GM19397 (cell line): ENCODE measurements around the gene CD226.
A peak's percentile ranks its signal among the peaks of the same experiment; 100 is the strongest.
"Not testable (repeated sequence)": the region's sequence is repeated elsewhere in the genome, so short reads cannot be mapped to it uniquely, and the experiment has no call there.

Experiments
- ATAC-seq: cut with Tn5 transposase; IDR thresholded peaks from one replicate; pipeline ENCODE4 v1.9.1; 2021; ENCODE audit warnings: mild to moderate bottlenecking, moderate library complexity; ENCODE audit not compliant: unreplicated experiment

The CD226 gene

DNA sequence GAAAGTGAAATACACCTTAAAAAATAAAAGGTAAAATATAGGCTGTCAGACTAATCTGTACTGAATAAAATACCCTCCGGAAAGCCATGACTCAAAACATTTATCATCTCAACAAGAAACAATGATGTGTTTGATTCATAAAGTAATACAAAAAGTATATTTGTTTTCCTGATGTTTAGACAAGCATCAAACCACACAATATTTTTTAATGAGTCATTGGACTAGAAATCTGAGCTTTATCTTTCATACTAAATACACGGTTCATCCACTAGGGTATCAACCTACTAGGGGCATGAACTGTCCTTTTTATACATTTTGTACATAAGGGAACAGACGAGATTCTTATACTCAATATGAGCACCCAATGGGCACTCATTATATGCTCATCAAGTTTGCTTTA lies 31.3 kb downstream of the CD226 start:
- ATAC-seq: no peak

DNA sequence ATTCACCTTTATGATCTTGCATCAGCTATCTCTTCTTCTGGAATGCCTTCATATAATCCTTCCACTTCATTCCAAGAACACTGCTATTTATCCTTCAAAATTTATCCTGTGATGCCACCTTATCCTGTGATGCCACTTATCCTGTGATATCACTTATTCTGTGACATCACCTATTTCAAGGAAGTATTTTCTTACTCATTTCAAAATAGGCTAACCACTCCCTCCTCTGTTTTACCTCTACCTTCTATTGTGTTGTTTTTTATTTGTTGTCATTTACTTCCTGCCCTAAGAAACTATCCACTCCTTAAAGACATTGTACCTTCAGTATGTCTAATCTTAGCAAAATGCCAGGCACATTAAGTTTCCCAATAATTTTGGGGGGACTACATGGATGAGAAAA lies 38.8 kb downstream of the CD226 start:
- no peak for ATAC-seq

DNA sequence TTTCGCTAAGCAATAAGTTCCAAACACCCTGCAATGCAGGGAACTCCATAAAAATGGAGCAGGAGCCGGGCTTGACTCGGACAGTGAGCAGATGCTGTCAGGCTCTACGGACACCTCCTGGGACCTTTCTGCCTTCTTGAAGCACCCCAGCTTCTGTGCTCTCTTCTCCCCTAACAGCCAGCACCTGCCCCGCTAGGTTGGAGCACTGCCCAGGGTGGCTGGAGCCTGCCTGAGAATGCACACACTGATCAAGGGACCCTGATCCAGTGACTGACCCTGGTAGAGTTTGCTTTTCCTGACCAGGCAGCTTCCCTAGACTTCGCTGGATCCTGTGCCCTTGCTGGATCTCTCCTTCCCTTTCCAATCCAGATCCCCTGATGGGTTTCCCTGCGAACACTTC lies 40.9 kb downstream of the CD226 start:
- no peak for ATAC-seq

DNA sequence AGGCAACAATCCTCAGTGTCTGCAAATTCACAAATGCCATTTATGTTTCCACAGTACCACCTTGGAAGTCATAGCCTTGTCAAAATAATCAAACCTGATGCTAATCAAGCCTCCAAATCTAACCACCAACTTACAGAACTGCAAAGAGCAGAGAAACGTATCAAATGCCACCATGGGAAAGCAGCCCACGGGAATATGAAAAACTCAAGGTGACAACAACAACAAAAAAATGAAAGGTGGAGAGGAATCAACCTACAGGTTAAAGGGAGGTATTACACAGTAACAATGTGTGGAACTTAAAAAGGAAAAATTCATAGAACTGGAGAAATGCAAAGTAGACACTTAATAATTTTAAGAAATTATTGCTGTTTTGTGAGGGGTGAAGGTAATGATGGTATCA lies 46.7 kb downstream of the CD226 start:
- no peak for ATAC-seq

DNA sequence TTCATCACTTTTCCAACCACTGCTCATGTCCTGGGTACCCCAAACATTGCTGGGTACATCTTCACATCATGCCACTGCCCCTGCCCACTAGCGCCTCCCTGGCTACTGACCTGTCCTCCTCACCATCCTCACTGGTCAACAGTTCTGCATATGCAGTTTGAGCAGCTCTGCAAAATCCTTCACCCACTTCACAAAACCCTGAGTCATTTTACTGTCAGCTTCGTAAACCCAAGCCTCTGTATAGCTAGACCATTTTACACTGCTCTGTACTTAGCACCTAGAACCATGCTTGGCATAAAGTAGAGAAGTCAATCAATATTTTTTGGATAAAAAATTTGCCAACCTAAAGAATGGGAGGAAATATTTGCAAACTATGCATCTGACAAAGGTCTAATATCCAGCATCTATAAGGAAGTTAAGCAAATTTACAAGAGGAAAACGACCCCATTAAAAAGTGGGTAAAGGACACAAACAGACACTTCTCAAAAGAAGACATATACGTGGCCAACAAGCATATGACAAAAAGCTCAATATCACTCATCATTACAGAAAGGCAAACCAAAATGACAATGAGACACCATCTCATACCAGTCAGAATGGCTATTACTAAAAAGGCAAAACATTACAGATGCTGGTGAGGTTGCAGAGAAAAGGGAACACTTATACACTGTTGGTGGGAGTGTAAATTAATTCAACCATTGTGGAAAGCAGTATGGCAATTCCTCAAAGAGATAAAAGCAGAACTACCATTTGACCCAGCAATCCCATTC lies 48.3 kb downstream of the CD226 start:
- not testable (repeated sequence) for ATAC-seq

DNA sequence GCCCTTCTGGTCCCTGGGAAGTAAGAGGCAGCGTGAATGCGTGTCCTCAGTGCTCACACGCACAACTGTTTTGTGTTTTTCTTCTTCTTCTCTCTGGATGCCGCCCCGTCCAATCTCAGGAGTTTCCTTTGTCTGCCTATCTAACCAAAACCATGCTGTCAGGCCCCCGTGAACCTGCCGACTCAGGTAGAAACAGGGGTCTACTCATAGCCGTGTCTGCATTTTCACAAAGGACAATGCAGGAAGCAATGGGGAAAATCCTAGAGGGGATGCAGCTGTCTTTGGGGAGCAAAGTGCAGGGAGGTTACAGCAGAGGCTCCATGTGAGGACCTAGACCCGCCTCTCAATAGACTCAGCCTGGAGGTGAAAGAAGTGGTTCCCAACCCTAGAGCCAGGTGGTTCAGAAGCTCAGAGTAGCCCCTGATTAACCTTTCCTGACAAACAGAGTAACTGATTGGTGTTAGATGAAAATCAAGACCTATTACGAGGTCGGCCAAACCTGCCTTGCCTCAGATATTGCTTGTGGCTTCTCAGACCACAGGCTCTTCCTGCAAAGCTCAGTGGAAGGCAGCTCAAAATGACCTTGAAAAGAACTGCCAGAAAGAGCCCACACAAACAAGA lies 49.3 kb downstream of the CD226 start:
- no peak for ATAC-seq

DNA sequence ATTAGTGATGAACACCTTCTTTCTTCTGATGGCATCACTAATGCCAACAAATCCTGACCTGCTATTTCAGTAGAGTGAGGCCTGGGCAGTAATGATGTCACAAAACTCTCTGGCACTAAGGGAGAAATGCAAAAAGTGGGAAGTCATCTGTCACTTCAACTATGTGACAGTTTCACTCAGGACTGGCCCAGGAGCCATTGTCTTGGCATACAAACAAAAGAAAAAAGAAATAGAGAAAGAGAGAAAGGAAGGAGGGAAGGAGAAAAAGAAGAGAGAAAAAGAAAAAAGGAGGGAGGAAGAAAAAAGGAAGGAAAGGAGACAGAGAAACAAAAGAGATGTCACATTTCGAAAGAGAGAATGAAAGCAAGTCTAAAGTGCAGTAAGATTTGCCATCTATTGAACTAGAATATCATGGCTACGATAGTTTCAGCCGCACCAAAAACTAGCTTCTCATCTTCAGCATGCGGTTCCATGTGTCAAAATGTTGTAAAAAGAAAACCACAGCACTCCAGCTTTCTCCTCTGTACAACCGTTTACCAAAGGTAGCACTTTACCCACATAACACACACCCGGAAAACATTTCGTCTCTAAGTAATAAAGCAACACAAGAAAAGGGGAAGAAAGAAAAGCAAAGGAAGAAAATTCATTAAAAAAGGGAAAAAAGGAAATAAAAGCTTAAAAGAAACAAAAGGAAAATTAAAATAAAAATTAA lies 50.1 kb downstream of the CD226 start:
- ATAC-seq: peak; percentile 42

DNA sequence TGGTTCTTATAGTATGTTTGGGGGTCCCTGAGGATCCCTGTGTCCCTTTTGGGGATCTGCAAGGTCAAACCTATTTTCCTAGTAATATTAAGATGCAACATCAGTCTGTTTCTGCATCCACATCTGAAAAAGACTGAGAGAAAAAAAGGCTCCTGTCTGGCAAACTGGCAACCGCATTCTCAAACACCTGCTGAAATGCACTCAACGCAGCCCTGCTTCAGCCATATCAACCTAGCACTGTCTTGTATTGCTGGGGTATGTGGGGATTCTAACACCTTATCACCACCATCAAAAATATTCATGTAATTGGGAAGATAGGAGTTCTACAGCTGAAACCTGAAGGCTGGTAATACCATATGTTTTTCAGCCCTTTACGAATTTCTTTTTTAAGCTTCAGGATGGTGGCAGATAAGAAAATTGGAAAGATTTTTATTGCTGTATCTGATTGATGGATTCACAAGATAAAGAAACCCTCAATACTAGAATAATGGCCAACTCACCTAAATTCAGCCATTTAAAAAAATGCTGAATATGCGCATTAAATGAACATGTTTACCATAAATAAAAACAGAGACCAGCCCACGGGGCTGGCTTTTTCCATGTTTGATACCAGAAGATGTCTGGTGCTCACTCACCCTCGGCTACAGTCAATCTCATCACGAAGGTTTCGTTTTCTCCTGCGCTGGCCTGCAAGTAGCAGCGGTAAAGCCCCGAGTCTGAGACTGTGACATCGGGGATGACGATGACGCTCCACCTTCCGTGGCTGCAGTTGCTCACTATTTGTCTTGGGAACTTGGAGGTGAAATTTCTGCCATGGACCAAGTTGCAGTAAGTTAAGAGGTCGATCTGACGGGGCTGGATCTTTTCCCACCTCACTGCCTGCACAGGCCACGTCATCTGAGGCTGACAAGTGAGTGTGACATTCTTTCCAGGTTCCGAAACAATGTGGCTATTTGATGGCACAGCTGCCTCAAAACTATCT lies 52.3 kb downstream of the CD226 start:
- no peak for ATAC-seq

DNA sequence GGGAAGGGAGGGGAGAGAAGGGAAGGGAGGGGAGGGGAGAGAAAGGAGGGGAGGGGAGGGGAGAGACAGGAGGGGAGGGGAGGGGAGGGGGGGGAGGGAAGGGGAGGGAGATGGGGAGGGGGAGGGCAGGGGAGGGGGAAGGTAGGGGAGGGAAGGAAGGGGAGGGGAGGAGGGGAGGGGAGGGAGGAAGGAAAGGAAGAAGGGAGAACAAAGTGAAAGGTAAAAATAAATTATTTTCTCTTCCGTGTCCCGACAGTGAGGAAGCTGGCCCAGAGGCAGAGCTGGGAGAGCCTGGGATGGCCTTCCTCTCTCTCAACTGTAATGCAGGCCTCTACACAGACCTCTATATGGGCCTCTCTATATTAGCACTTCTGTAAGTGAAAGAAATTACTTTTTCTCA lies 53.2 kb downstream of the CD226 start:
- no peak for ATAC-seq

DNA sequence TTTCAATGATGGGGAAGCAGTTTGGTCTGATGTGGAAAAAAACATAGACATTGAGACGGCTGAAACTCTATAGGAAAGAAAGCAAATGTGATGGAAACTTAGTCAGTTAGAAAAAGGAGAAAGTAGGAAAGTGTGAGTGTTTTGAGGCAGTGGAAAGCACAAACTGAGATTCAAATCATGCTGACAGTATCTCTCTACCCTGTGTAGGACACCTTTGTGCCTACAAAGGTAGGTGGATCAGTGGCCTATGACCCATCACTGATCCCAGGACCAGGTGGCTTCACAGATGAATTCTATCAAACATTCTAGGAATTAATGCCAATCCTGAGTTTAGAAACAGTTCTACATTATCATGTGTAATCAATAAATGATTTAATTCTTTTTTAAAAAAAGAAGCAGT lies 57.1 kb downstream of the CD226 start:
- ATAC-seq: no peak

DNA sequence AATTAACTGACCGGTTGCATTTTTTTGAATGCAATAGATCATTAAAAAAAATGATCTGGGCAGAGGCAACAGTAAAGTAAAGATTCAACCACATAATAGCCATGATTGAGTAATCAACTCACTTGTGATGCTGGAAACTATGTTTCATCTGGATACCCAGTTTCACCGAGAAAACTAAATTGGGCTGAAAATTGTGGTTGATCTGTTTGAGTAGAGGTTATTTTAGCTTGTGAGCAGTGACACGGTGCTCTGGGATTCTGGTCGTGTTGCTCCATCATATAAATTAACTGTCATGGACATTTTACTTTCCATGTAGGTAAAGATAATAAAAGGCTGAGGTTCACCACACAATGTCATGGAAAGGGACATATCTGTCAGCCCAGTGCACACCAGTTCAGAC lies 58.7 kb downstream of the CD226 start:
- no peak for ATAC-seq

DNA sequence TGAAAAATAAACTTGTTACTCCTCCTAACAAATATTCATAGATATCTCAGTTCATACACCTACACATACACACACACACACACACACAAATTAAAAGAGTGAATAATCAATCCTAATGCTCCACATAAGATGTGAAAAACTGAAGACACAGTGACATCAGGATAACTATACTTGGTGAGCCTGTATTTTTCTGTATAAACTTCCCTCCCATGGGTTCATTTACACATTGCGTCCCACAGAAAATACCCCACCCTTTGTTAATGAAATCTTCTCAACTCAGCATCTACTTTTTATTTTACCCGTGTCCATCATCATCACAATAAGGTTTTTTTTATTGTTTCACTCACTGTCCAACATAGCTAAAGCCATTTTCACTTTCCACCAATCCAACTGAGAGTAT lies 60.4 kb downstream of the CD226 start:
- no peak for ATAC-seq

DNA sequence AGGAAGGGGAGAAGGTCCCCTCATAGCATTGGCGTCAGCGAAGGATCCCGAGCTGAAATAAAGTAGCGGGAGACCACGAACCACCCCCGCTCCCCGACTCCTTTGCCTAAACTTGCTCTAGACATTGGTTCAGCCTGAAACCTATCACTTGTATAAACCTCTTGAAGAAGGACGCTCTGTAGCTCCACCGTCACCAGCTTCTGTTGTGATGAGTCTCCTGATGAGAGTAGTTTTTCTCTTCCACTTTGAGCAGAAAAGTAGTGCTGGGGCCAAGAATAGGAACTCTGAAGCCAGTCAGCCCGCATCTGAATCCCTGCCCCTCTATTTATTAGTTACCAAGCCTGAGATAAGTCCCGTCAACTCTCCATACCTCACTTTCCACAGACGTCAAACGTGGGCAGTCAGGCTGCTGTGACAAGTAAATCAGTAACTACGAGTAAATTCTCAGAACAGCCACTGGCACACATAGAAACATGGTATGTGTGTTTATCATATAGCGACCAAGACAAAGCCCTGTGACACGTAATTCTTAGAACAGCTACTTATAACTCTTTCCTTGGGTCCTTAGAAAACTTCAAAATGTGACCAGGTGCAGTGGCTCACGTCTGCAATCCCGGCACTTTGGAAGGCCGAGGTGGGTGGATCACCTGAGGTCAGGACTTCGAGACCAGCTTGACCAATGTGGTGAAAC lies 61.7 kb downstream of the CD226 start:
- ATAC-seq: peak; percentile 87

DNA sequence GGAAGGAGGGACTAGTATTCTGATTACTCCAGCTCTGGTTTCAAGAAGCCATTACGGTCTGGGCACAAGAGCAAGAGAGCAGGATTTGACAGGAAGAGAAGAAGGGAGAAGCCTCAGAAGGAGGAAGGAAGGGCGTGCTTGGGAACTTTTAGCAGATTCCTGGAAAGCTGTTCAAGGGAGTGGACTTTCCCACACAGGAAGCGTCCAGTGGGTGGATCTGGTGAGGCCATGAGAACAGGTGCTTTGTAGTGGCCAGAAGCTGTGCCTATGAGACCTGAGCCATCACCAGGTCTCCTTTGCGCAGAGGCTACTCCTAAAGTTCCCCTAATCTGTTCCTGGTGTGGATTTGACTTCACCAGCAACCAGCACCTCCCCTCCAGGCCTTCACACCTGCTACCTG lies 62.3 kb downstream of the CD226 start:
- no peak for ATAC-seq

DNA sequence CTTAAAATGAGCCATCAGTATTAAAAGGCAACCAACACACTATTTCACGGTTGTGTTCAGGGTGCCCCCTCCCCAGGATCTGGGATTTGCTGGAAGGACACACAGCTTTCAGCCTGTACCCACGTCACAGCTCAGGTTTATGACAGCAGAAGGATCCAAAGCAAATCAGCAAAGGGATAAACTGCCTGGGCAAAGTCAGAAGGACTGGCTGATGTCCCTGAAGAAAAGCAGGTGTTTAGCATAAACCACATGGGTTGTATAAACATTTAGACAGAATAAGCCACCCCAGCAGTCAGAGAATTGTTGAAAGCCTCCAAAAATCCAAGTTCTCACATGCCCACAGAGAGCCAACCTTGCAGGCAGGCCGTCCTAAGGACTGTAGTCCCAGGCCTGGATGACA lies 63.9 kb downstream of the CD226 start:
- no peak for ATAC-seq

DNA sequence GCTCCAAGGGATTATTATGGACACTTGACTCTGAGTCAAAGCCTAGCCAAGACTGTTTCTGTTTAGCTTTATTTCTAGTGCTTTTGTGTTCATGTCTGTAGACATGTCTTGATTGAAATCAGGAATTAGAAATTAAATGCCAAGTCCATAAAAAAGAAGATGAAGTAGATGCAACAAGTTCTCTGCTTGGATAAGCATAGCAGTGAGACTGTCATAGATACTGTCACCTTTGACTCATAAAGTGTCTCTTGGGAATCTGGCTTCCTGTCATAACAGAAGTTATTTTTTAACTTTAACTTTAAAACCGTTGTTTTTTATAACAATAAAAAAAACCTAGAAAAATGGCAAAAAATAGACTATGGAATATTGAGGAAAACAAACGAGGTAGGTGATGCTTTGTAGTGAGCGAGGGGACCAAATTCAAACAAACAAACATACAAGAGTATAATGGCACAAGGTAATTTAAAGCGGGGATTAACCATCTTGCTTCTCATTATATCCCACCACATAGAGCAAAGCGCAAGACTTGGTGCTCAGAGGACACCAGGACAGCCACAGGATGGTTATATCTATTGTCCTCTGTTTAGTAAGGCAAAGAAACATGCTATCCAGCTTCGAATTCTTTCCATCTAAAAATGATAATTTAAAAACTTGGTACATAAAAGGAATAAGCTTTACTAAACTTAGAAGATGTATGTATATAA lies 64.6 kb downstream of the CD226 start:
- ATAC-seq: no peak

DNA sequence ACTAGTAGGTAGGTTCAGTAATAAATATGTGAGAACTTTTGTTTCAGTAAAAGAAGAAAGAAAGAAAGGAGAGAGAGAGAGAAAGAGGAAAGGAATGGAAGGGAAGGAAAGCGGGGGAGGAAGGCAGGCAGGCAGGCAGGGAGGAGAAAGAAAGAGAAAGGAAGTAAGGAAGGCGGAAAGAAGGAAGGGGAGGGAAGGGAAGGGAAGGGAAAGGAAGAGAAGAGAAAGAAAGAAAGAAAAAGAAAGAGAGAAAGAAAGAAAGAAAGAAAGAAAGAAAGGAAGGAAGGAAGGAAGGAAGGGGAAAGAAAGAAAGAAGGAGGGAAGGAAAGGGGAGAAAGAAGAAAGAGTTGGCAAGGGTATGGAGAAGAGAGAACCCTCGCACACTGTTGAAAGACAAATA lies 67.6 kb downstream of the CD226 start:
- no peak for ATAC-seq

DNA sequence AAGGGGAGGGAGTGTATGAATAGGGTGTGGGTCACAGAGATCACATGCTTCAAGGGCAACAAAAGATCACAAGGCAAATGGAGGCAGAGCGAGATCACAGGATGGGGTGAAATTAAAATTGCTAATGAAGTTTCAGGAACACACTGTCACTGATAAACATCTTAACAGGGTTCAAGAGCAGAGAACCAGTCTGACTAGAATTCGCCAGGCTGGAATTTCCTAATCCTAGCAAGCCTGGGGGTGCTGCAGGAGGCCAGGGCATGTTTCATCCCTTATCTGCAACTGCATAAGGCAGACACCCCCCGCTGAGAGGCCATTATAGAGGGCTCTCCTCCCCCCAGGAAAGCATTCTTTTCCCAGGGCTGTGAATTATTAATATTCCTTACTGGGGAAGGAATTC lies 68.6 kb downstream of the CD226 start:
- not testable (repeated sequence) for ATAC-seq

DNA sequence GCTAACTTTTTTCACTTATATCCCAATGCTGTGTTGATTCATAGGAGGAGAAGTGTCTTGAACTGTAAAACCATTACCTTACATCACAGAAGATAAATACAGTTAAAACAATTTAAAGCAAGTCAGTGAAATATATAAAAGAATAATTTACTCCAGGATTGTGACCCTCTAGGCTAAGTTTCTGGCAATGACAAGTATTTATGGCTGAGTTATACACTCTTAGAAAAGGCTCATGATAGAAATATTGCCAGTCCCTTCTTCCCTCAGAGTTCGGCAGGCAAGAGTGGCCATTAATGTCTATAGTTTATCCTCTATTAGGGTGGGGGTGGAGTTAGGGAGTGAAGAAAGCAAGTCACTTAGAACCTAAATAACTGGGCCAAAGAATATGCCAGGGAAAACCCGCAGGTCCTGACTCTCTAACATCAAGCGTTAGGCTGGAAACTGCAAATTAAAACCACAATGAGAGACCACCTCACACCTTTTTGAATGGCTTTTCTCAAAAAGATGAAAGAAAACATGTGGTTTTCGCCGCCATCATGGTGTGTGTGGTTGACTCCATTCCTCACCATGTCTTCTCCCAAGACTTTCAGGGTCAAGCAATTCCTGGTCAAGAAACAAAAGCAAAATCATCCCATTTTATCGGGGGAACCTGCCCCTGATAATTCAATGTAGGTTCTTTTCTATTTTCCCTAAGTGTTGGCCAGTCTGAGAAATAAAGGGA lies 69.3 kb downstream of the CD226 start:
- no peak for ATAC-seq
